OCI-LY7 (cell line): ENCODE data around the gene SLC26A11. TPM values are rescaled to one million over a fixed set of nuclear protein-coding genes. Genes with fewer than 3 reads are reported as not detected.
A peak's percentile ranks its signal among the peaks of the same experiment; 100 is the strongest.

Source experiments
- Bru-seq: library from RNA; stranded (reverse); fragments of 400-500 nt; gene quantifications from one replicate; lab custom pipeline; 2021; lab: Mats Ljungman, UMichigan
- BruChase-seq, 2 experiments: library from RNA; stranded (reverse); fragments of 400-500 nt; gene quantifications; one replicate each; lab custom pipeline; 2021; lab: Mats Ljungman, UMichigan
- BruUV-seq: library from RNA; stranded (reverse); fragments of 400-500 nt; replicated peaks from 2 replicates; lab custom pipeline; 2021; lab: Mats Ljungman, UMichigan
- CTCF ChIA-PET: fragments of 300-600 bp; sonication (Branson Sonifier 250); formaldehyde crosslinking; loops from one replicate; lab custom pipeline; 2022; ENCODE audit warnings: antibody characterized with exemption; ENCODE audit not compliant: unreplicated experiment; lab: Charles Lee
- POLR2A ChIA-PET: fragments of 300-600 bp; sonication (Branson Sonifier 250); formaldehyde crosslinking; loops from one replicate; lab custom pipeline; 2022; ENCODE audit warnings: antibody characterized with exemption; lab: Charles Lee
- DNase-seq: peaks from one replicate; pipeline ENCODE4 v3.0.0-alpha.2; 2015; ENCODE audit warnings: low spot score
- H2AFZ ChIP-seq: fragments of 200-600 bp; sonication (generic), shearing (Covaris generic); 2 replicates; pipeline ENCODE4 v1.6.1; 2014; ENCODE audit warnings: mild to moderate bottlenecking, antibody characterized with exemption, low read length, moderate library complexity
- H3K27ac ChIP-seq: fragments of 200-600 bp; sonication (generic); 2 replicates; pipeline ENCODE4 v1.5.1; 2014; ENCODE audit warnings: mixed run types, low read depth, mild to moderate bottlenecking, moderate library complexity, low read length, inconsistent platforms; ENCODE audit not compliant: poor library complexity, severe bottlenecking
- H3K36me3 ChIP-seq: fragments of 200-600 bp; sonication (generic); 2 replicates; pipeline ENCODE4 v1.6.1; 2014; ENCODE audit warnings: mild to moderate bottlenecking, antibody characterized with exemption, low read length, moderate library complexity, mixed read lengths; ENCODE audit not compliant: insufficient read depth
- H3K4me1 ChIP-seq: fragments of 200-600 bp; sonication (generic); 2 replicates; pipeline ENCODE4 v1.5.1; 2014; ENCODE audit warnings: mild to moderate bottlenecking, low read length; ENCODE audit not compliant: insufficient read depth, poor library complexity, severe bottlenecking
- H3K4me2 ChIP-seq: fragments of 200-600 bp; sonication (generic); 2 replicates; pipeline ENCODE4 v1.6.1; 2014; ENCODE audit warnings: mild to moderate bottlenecking, low read length
- H3K4me3 ChIP-seq: fragments of 200-600 bp; sonication (generic); 2 replicates; pipeline ENCODE4 v1.5.1; 2014; ENCODE audit warnings: mild to moderate bottlenecking, low read depth, low read length; ENCODE audit not compliant: poor library complexity, severe bottlenecking
- H3K79me2 ChIP-seq: fragments of 200-600 bp; sonication (generic); 2 replicates; pipeline ENCODE4 v1.6.1; 2016; ENCODE audit warnings: low read depth, mild to moderate bottlenecking, low read length, moderate library complexity, mixed read lengths; ENCODE audit not compliant: insufficient read depth
- H3K9me2 ChIP-seq: fragments of 200-600 bp; sonication (generic); 2 replicates; pipeline ENCODE4 v1.6.1; 2016; ENCODE audit warnings: mild to moderate bottlenecking, low read length, mixed read lengths; ENCODE audit not compliant: insufficient read depth
- H3K9me3 ChIP-seq: fragments of 200-600 bp; sonication (generic); 2 replicates; pipeline ENCODE4 v1.6.1; 2014; ENCODE audit warnings: mild to moderate bottlenecking, mixed run types, low read length, mixed read lengths
- H4K20me1 ChIP-seq: fragments of 200-600 bp; sonication (generic); 2 replicates; pipeline ENCODE4 v1.6.1; 2014; ENCODE audit warnings: mild to moderate bottlenecking, antibody characterized with exemption, low read length, moderate library complexity, mixed read lengths; ENCODE audit not compliant: insufficient read depth
- CTCF ChIP-seq: fragments of 200-600 bp; sonication (generic); conservative IDR thresholded peaks from 2 replicates; pipeline ENCODE4 v1.5.1; 2014; ENCODE audit warnings: mild to moderate bottlenecking, antibody characterized with exemption, low read length, moderate library complexity, mixed read lengths
- EZH2phosphoT487 ChIP-seq: fragments of 200-600 bp; sonication (generic); IDR thresholded peaks from 2 replicates; pipeline ENCODE4 v1.6.1; 2018; ENCODE audit warnings: low read depth, borderline replicate concordance, mild to moderate bottlenecking, mixed run types, antibody characterized with exemption, low read length, moderate library complexity, mixed read lengths
- intact Hi-C: fragments of 100-400 bp; cut with micrococcal nuclease; formaldehyde crosslinking; loops from one replicate; pipeline ENCODE4 v1.10.0; 2022; ENCODE audit not compliant: unreplicated experiment
- long read RNA-seq: library from polyadenylated mRNA; stranded (forward); transcript quantifications from one replicate; pipeline ENCODE4 v2.0.0, GENCODE V29; 2022
- total RNA-seq, 2 experiments: library from RNA; depleted of rRNA in 1 of 2; stranded (reverse); fragments of >200 nt in 1 of 2; shearing (Covaris generic) in 1 of 2; gene quantifications; 2 replicates each; pipeline ENCODE4 v1.2.3, GENCODE V29; 2014 to 2022

The SLC26A11 gene
- total RNA-seq (2014; rRNA removed; shearing (Covaris generic)) (3.5 and 6.0 TPM in 2 replicates), total RNA-seq (2022) (2.9 and 4.1 TPM in 2 replicates), Bru-seq, nascent RNA (percentile 31 among the genes with signal in this experiment), BruChase-seq, experiment 1, labeled RNA remaining after a 6-hour chase (percentile 36 among the genes with signal in this experiment), BruChase-seq, experiment 2, labeled RNA remaining after a 2-hour chase (percentile 35 among the genes with signal in this experiment)
- long read RNA-seq, partial matches to known transcripts = 0 of 3 reads
- long read RNA-seq, other reads (novel, unspliced or antisense) = 1 of 3 reads

DNA sequence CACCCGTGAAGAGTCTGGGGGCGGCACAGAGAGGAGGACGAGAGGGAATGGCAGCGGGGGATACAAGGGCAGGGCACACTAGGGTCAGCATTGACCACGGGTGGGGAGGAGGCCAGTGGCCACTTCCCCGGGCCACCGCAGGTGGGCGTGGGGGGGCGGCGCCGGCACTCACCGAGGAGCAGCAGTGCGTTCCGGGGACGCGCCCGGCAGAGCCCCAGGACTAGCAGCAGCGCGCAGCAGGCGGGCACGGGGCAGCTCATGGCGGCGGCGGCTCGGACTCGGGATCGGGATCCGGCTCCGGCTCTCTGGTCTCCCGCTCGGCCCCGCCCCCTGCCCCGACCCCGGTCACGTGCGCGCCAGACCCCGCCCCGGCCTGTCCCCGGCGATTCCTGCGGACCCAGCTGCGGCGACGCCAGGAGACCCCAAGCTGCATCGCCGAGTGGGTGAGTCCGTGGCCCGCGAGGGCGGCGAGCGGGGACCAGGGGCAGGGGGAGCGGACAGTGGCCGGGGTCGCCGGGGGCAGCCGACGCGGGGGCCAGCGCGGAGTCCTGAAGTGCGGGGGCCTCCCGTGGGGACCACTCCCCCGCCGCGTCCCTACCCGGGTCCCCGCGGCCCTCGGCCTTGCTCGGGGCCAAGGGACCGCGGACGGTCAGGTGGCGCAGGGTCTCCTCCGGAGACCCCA is at the start of gene SLC26A11, which contains the start of gene SGSH:
TSS of gene SLC26A11 (plus strand) at position 374 of the 682 bp plus-strand sequence. CDS start 1,134 bp downstream, outside the sequence.
TSS of gene SGSH (minus strand) at position 280 of the 682 bp plus-strand sequence. CDS start at position 260, 20 bp downstream.
- Histone ChIP-seq H3K9me2 (no peaks in the 10 kb centered on the region), H3K4me2 (peak within 1 kb of the TSS; percentile 98), H3K36me3 (peaks cover 7% of the 10 kb centered on the region), H4K20me1 (no peaks in the 10 kb centered on the region), H3K27ac (peak within 1 kb of the TSS; percentile 61), H3K79me2 (no peaks in the 10 kb centered on the region), H3K9me3 (no peaks in the 10 kb centered on the region), H2AFZ (peak within 1 kb of the TSS; percentile 85), H3K4me1 (peaks cover 10% of the 10 kb centered on the region), H3K4me3 (peak within 1 kb of the TSS; percentile 80)
- DNase-seq = peak; percentile 71
- TF ChIP-seq EZH2phosphoT487 (no peak), CTCF (0 out of 2 replicates have a peak, but pooled peaks have one; percentile 26)
- BruUV-seq = no TSS peak
- intact Hi-C loops = no loop called here
- CTCF ChIA-PET = interaction anchor here (0.5 to 0.6 kb wide), 2 partner anchors 121 to 143 kb away, joined by 3 to 4 read pairs; no protein-coding TSS in a partner anchor
- POLR2A ChIA-PET = interaction anchor here (0.6 kb wide), 2 partner anchors 75 to 695 kb away, joined by 4 to 5 read pairs; no protein-coding TSS in a partner anchor

DNA sequence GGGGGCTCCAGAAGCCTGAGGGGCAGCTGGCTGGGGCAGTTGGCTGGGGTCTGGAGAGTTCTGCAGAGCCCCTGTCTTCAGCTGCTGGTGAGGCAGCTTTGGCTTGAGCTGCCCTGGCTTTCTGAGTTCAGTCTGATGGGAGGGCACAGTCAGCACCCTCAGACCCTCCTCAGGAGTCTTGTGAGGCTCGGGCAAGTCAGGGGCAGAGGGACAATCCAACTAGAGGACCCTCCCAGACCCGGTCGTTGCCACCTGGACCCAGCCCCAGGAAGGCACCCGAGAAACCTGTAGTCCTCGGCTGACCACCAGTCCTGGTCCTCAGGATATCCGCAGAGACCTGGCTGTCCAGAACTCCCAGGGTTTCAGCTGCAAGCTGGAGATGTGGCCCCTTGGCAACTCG is 48.5 kb upstream of the SLC26A11 start:
- POLR2A ChIA-PET = interaction anchor here (0.6 to 0.8 kb wide), 2 partner anchors 169 to 554 kb away, joined by 3 to 5 read pairs; no protein-coding TSS in a partner anchor
- Histone ChIP-seq H3K9me3 (no peaks in the 10 kb centered on the region), H3K4me1 (no peaks in the 10 kb centered on the region), H3K4me2 (no peak overlapping the region), H4K20me1 (no peaks in the 10 kb centered on the region), H3K27ac (no peak overlapping the region), H3K36me3 (no peaks in the 10 kb centered on the region), H3K4me3 (no peak overlapping the region), H3K79me2 (no peaks in the 10 kb centered on the region), H3K9me2 (no peaks in the 10 kb centered on the region), H2AFZ (no peak overlapping the region)
- no TSS peak for BruUV-seq
- intact Hi-C loops = no loop called here
- CTCF ChIA-PET = no interaction called here
- TF ChIP-seq EZH2phosphoT487 (no peak), CTCF (no peak)
- DNase-seq = no peak
